ENCODE data around the gene KRTAP16-1.
"Not testable (repeated sequence)": the region's sequence is repeated elsewhere in the genome, so short reads cannot be mapped to it uniquely, and the experiment has no call there.

The KRTAP16-1 gene

GRCh38 chr17:41308918-41309359, at the start of gene KRTAP16-1:
Gene KRTAP16-1, minus strand, starts transcription at chr17:41309309. Its CDS starts 56 bp downstream, at chr17:41309253.
- DNase-seq, result no peak

GRCh38 chr17:41354536-41354935, 45.4 kb upstream of the KRTAP16-1 start:
- DNase-seq, result no peak

- no peak for DNase-seq
Observed at GRCh38 chr17:41352597-41353366, 43.7 kb upstream of the KRTAP16-1 start.

- no peak for DNase-seq
Observed at GRCh38 chr17:41351177-41351576, 42.1 kb upstream of the KRTAP16-1 start.

- DNase-seq, result not testable (repeated sequence)
Observed at GRCh38 chr17:41350381-41350878, 41.3 kb upstream of the KRTAP16-1 start, which contains the start of gene KRT33A. Gene KRT33A, minus strand, starts transcription at chr17:41350828. Its CDS starts 61 bp downstream, at chr17:41350767.

GRCh38 chr17:41347869-41348760, 39.0 kb upstream of the KRTAP16-1 start:
- no peak for DNase-seq

- not testable (repeated sequence) for DNase-seq
Observed at GRCh38 chr17:41346421-41346820, 37.3 kb upstream of the KRTAP16-1 start.

GRCh38 chr17:41345992-41346391, 36.9 kb upstream of the KRTAP16-1 start:
- DNase-seq, result no peak

- DNase-seq, result no peak
Observed at GRCh38 chr17:41343029-41343428, 33.9 kb upstream of the KRTAP16-1 start.

GRCh38 chr17:41340934-41341861, 32.1 kb upstream of the KRTAP16-1 start:
- DNase-seq, result no peak

GRCh38 chr17:41340494-41340893, 31.4 kb upstream of the KRTAP16-1 start:
- no peak for DNase-seq

- DNase-seq, result no peak
Observed at GRCh38 chr17:41339571-41340172, 30.6 kb upstream of the KRTAP16-1 start.

GRCh38 chr17:41338961-41339485, 29.9 kb upstream of the KRTAP16-1 start:
- DNase-seq, result no peak

- no peak for DNase-seq
Observed at GRCh38 chr17:41335747-41336146, 26.6 kb upstream of the KRTAP16-1 start.

- DNase-seq, result no peak
Observed at GRCh38 chr17:41334385-41335305, 25.5 kb upstream of the KRTAP16-1 start.

GRCh38 chr17:41333836-41334235, 24.7 kb upstream of the KRTAP16-1 start:
- no peak for DNase-seq

GRCh38 chr17:41333098-41333497, 24.0 kb upstream of the KRTAP16-1 start:
- no peak for DNase-seq

- no peak for DNase-seq
Observed at GRCh38 chr17:41332239-41332638, 23.1 kb upstream of the KRTAP16-1 start.

- no peak for DNase-seq
Observed at GRCh38 chr17:41331606-41332005, 22.5 kb upstream of the KRTAP16-1 start.

GRCh38 chr17:41329279-41329948, 20.3 kb upstream of the KRTAP16-1 start:
- DNase-seq, result peak; percentile 60
